ENCODE results near the gene TALDO1.
A peak's percentile ranks its signal among the peaks of the same experiment; 100 is the strongest.

Gene TALDO1

GRCh38 chr11:802018-802617 lies 54.9 kb downstream of the TALDO1 start:
- DNase-seq, result no peak

DNA sequence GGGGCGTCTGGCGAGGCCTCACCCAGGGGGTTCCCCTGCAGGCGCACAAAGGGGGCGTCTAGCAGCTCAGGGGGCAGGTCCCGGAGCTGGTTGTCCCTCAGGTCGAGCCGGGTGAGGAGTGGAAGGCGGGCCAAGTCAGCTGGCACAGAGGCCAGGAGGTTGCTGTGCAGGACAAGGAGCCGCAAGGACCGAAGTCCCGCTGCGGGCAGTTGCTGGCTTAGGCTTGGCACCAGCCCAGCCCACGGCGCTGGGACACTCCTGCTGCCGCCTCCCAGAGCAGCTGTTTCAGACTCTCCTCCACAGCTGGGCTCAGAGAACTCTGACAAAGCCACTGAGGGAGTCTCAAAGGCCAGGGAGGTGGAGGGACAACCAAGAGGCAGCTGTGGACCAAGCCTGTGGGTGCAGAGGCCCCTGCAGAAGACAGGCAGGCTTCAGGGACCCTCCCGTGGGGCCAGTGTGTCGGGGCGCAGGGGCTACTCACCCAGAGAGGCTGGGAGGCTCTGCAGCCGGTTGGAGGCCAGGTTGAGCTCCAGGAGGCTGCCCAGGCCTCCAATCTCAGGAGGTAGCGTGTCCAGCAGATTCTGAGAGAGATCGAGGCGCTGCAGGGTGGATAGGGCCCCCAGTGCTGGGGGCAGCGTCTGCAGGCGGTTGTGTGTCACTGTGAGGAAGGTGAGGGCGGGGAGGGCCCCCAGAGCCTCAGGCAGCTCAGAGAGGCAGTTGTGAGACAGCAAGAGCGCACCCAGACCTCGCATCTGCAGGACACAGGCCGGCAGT lies 55.6 kb downstream of the TALDO1 start:
- DNase-seq, result no peak

GRCh38 chr11:803467-803742 lies 56.1 kb downstream of the TALDO1 start:
- DNase-seq, result no peak

DNA sequence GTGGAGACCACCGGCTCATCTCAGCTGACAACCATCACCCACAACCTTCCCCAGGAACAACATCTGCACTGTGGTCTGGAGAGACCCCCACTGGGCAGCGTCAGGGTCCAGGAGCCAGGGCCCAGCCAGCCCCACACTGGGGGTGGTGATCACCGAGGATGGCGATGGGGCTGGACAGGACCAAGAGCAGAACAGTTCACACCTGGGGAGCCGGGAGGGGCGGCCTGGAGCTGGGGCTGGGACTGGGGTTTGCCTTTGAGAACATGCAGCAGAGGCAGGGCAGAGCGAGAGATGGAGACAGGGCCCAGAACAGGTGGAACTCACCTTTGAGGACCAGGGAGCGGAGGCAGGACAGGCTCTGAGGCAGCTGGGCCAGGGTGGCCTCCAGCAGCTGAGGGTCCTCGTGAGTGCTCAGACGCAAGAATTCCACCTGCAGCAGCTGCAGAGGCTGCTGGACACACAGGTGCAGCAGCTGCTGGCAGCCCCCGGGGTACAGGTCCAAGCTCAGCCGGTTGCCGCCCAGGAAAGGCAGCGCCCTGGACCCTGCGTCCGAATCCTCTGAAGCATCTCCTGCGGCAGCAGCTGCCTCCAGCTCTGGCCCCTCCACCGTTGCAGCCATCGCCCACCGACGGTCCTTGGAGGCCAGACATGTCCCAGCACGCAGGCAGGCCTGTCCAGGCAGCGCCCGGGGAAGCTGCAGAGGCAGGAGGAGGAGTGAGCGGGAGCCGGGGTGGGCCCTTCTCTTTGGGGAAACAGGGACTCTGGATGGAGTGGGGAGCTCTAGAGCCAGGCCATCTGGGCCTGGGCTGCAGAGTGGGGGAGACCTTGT lies 56.7 kb downstream of the TALDO1 start:
- DNase-seq, result no peak

- DNase-seq, result no peak
These were observed 57.3 kb downstream of the TALDO1 start for GRCh38 chr11:804599-804964.

GRCh38 chr11:808427-809286 lies 61.4 kb downstream of the TALDO1 start:
- no peak for DNase-seq

DNA sequence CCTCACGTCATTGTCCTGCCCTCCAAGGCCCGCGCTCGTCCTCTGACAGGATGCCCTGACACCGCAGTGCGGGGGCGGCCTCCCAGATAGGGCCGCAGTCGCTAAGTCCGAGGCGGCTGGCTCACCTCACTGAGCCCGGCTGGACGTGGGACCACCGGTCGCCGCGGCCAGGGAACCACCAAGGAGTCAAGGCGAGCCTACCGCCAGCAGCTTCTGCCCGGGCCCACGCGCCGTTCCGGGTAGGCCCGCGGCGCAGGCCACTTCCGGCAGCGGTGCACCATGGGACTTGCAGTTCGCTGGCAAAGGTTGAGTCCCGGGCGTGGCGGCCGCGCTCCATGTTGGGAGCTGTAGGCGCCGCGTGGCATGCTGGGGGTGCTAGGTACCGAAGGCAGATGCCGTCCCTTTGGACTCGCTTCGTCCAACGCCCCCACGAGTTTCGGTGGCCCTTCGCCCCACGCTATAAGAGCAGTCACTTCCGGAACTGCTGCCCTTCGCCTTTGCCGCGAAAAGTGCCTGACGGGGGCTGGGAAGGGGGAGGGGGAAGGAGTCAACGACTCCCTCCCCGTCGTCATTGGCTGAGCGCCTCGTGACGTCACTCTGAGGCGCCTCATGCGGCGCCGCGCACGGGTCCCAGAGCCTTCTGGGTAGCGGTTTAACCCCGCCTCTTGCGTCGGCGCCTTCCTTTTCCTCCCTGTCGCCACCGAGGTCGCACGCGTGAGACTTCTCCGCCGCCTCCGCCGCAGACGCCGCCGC lies 62.2 kb downstream of the TALDO1 start, which contains the start of gene RPLP2:
RPLP2 (plus strand) TSS at position 681 of the 753 bp plus-strand sequence. CDS start 268 bp downstream, outside the sequence.
- DNase-seq, result peak; percentile 96 to 98 (median 96)

DNA sequence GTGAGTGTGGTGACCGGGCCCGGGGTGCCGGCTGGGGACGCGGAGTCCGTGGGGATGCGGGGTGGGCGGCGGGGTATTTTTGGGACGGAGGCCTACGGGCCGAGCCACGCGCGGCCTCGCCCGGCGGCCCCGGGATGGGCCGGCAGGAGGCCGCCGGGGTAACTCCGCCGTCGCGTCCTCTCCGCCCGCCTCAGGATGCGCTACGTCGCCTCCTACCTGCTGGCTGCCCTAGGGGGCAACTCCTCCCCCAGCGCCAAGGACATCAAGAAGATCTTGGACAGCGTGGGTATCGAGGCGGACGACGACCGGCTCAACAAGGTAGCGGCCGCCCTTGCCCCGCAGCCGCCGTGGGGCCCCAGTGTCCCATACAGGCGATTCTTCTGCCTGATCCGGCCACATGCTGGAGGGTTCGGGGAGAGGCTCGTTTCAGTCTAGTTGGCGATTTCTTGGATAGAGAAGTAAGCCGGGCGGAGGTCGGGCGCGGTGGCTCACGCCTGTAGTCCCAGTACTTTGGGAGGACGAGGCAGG lies 62.8 kb downstream of the TALDO1 start:
- DNase-seq, result peak in 1 of 4 experiments; percentile 53

GRCh38 chr11:811446-812245 lies 64.4 kb downstream of the TALDO1 start:
- no peak for DNase-seq

DNA sequence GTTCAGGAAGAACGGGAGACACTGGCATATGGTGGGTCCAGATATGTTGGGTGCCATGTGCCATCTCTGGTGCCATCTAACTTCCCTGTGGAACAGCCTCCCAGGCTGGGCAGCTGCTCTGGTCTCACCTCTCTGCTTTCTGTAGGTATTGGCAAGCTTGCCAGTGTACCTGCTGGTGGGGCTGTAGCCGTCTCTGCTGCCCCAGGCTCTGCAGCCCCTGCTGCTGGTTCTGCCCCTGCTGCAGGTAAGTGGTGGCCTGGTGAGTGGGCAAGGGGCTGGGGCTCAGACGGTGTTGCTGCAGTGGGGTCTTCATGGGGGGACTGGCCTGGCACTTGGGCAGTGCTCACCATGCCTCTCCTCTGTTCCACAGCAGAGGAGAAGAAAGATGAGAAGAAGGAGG lies 65.1 kb downstream of the TALDO1 start:
- no peak for DNase-seq

DNA sequence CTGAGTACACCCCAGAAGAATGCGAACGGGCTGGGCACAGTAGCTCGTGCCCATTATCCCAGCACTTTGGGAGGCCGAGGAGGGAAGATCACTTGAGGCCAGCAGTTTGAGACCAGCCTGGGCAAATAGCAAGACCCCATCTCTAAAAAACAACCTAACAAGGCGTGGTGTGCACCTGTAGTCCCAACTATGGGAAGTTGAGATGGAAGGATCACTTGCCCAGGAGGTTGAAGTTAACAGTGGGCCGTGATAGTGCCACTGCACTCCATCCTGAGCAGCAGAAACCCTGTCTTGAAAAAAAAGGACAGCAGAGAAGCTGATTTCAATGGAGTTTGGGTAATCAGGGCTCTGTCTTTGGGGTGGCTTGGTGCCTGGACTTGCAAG lies 65.8 kb downstream of the TALDO1 start:
- DNase-seq, result no peak

GRCh38 chr11:813456-814096 lies 66.3 kb downstream of the TALDO1 start:
- no peak for DNase-seq

All from activated naive CD4-positive, alpha-beta T cell (primary cell).